Measurements from ENCODE around the gene STEEP1. TPM values are rescaled to one million over a fixed set of nuclear protein-coding genes. Genes with fewer than 3 reads are reported as not detected.

STEEP1 gene
- total RNA-seq, 1 experiment from 2014 or later: 30.4 TPM

DNA sequence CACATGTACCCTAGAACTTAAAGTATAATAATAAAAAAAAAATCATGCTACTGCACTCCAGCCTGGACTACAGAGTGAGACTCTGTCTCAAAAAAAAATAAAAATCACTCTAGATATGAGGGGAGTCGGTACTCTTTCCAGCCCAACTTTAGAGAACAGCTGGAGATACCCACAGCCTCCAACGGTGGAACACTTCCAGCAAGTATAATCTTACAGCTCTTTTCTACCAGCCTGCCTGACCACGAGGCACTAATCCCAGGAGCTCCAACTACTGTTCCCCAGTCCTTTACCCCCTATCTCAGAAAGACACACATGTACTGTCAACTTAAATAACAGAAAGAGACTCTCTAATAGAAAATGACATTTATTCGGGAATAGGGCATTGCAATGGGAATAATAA, 46.8 kb downstream of the STEEP1 start:
- no peak overlapping the region for H3K9ac ChIP-seq (ENCODE audit: extremely low read depth, insufficient read length, low read length)
- no peak for TF ChIP-seq CTCF (conservative IDR thresholded peaks at IDR 0.05)
- no peaks in the 10 kb centered on the region for H3K4me1 Mint-ChIP-seq
- no peak overlapping the region for H2BK20ac ChIP-seq (ENCODE audit: low read depth, low read length, poor library complexity, severe bottlenecking)
- H3K9me3 ChIP-seq (ENCODE audit: control insufficient read depth, low read depth, low read length): peaks cover 28% of the 10 kb centered on the region
- no peak overlapping the region for H3K4me2 ChIP-seq (ENCODE audit: insufficient read depth, insufficient read length, low read length)
- no peak overlapping the region for H4K8ac ChIP-seq (replicated peaks; ENCODE audit: insufficient read length, low read depth, low read length)
- WGBS (ENCODE audit: extremely low coverage, insufficient read length, low lambda C conversion rate): no CpG with 5 or more reads among the region's 4 CpGs
- H3K4me3 Mint-ChIP-seq: no peak overlapping the region
- H3K18ac ChIP-seq (ENCODE audit: insufficient read length, low read depth, low read length): no peak overlapping the region
- no peak overlapping the region for H2BK12ac ChIP-seq (ENCODE audit: insufficient read length, low read depth, low read length)
- no peak overlapping the region for H3K56ac ChIP-seq (ENCODE audit: insufficient read length, low read depth, low read length)
- H3T11ph ChIP-seq (ENCODE audit: low read length): no peak overlapping the region
- H3K14ac ChIP-seq (ENCODE audit: insufficient read depth, low read length): no peak overlapping the region
- H3K4ac ChIP-seq (ENCODE audit: low read depth, low read length): no peak overlapping the region
- H3K27ac ChIP-seq (ENCODE audit: insufficient read length, low read depth, low read length): no peak overlapping the region
- no peaks in the 10 kb centered on the region for H3K23me2 ChIP-seq (ENCODE audit: insufficient read length, low read depth, low read length, poor library complexity, severe bottlenecking)
- no peak overlapping the region for H4K5ac ChIP-seq (ENCODE audit: insufficient read length, low read depth, low read length)
- no peak overlapping the region for H2AK5ac ChIP-seq (ENCODE audit: insufficient read length, low read length)
- no peaks in the 10 kb centered on the region for H4K20me1 ChIP-seq (ENCODE audit: control insufficient read depth, insufficient read depth, insufficient read length)
- H2BK120ac ChIP-seq (ENCODE audit: low read depth, low read length, poor library complexity, severe bottlenecking): no peak overlapping the region
- no peak overlapping the region for H2BK15ac ChIP-seq (ENCODE audit: low read depth, low read length)
- no peak for DNase-seq
- H3K36me3 Mint-ChIP-seq (ENCODE audit: insufficient read depth in 1 of 3, low read depth in 3 of 3): peaks cover 0 to 2% (median 0%) of the 10 kb centered on the region in 3 experiments; a peak in 2 of 7 replicates
- no peaks in the 10 kb centered on the region for H3K27me3 ChIP-seq (ENCODE audit: insufficient read depth, low read length)
- no peaks in the 10 kb centered on the region for H3K4me1 ChIP-seq (ENCODE audit: insufficient read depth, low read length)
- no peak overlapping the region for H2AFZ ChIP-seq (ENCODE audit: low read length)
- no peaks in the 10 kb centered on the region for H3K27me3 Mint-ChIP-seq (ENCODE audit: low read depth)
- H3K27ac Mint-ChIP-seq: no peak overlapping the region
- H3K23ac ChIP-seq (ENCODE audit: insufficient read length, low read depth, low read length): no peak overlapping the region
- H2BK5ac ChIP-seq (ENCODE audit: insufficient read length, low read length): no peak overlapping the region
- no peaks in the 10 kb centered on the region for H3K79me2 ChIP-seq (ENCODE audit: insufficient read depth, low read length)
- H3K9me3 Mint-ChIP-seq: peaks cover 70 to 81% of the 10 kb centered on the region in 2 experiments
- H3K79me1 ChIP-seq (ENCODE audit: insufficient read depth, low read depth, low read length, poor library complexity, severe bottlenecking): no peaks in the 10 kb centered on the region
- no peak overlapping the region for H4K91ac ChIP-seq (ENCODE audit: insufficient read length, low read depth, low read length)

Measured in H9 (cell line).